Stimulated activated CD8-positive, alpha-beta memory T cell treated with anti-CD3 and anti-CD28 coated beads, Interleukin-2, amount 100 ng/mL, for 1 hour (primary cell): ENCODE results near the gene SENP1.
"Not testable (repeated sequence)": the region's sequence is repeated elsewhere in the genome, so short reads cannot be mapped to it uniquely, and the experiment has no call there.

Experiments
- DNase-seq, 2 donors: peaks; one replicate each; pipeline ENCODE4 v3.0.0-alpha.2; 2020; ENCODE audit warnings: low read depth in 2 of 2

Gene SENP1

GRCh38 chr12:48105867-48106680, at the start of gene SENP1:
Gene SENP1 (minus strand): TSS chr12:48106079. CDS start chr12:48101472, 4,607 bp downstream.
- DNase-seq: peak; percentile 81 to 83

- no peak for DNase-seq
Observed at GRCh38 chr12:48151103-48151771, 45.4 kb upstream of the SENP1 start.

DNA sequence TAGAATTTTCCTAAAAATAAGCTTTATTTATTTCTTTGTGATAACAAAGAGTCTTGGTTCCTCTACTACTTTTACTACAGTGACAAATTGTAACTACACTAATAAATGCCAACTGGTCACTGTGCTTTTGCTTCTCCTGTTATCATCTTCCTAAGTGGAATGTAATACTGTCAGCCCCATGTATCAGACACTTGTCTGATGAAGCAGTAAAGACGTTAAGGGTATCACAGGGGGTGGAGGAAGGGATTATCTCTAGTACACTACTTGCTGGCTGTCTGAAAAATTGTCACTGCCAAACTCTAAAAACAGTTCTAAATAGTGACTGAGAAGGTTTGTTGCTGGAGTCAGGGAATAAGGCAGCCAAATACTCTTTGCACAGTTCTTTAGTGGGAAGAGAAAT, 40.1 kb upstream of the SENP1 start:
- no peak for DNase-seq

DNA sequence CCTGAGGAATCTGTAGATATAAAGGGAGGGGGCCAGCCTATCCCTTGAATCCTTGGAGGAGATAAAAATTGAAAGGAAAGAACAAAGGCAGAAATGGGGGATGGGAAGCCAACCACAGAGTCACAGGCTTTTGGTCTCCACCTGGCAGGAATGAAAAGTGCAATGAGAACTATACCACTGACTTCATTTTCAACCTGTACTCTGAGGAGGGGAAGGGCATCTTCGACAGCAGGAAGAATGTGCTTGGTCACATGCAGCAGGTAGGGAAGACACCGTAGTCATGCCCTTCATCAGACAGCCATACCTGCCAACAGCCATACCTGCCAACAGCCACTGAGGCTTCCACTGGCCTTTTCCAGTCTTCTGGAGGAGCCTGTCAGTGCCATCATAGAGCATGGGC, 38.0 kb upstream of the SENP1 start:
- DNase-seq: no peak

DNA sequence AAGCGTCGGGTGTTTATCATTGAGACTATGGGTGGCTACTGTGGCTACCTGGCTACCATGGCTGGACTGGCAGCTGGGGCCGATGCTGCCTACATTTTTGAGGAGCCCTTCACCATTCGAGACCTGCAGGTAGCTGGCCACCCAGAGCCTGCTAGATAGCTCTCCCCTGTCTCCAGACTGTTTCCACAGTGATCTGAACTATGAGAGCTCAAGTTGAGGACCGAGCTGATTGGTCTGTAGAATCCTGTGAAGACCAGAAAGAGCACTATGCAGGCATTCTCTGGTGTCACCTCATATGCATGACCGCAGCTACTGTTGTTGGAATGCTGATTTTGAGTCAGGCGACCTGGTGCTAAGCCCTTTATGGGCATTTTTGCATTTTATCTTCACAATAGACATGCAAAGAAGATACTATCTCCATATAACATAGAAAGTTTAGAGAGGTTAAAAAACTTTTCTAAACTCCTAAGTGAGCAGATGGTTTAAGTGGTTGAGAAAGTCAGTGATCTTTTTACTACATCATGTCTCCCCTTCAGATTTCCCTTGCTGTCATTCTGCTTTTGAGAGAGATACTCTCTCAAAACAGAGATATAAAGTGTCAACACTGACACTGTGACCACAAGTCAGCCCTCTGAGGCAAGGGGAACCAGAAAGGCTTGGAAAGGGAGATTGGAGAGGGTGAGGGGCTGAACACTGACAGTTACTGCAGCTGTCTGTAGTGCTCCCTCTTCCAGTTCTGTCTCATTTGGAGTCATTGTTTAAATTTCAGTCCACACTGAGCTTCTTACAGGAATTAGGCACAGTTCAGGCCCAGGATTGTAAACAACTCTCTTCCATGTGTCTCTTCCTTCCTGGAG, 37.2 kb upstream of the SENP1 start:
- no peak for DNase-seq

GRCh38 chr12:48135027-48135426, 29.1 kb upstream of the SENP1 start:
- DNase-seq: no peak

GRCh38 chr12:48132826-48133225, 26.9 kb upstream of the SENP1 start:
- no peak for DNase-seq

- no peak for DNase-seq
Observed at GRCh38 chr12:48131517-48131916, 25.6 kb upstream of the SENP1 start.

GRCh38 chr12:48129376-48129775, 23.5 kb upstream of the SENP1 start:
- DNase-seq: no peak

DNA sequence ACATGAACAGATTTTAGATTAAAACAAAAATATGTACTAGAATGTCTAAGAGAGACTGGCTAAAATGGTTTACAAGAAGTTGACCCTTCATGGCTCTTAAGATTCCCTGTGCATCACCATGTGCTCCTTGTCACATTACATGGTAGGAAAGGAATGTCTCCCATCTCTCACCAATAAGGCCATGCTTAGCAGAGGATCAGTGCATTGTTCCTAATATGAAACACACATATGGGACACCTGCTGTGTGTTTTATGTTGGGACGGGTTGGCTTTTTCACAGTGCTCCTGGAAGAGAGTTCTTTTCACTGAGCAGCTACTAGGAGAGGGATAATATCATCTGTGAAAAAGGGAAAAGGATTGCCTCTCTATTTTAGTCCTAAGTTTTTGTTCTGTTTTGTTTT, 22.9 kb upstream of the SENP1 start:
- no peak for DNase-seq

DNA sequence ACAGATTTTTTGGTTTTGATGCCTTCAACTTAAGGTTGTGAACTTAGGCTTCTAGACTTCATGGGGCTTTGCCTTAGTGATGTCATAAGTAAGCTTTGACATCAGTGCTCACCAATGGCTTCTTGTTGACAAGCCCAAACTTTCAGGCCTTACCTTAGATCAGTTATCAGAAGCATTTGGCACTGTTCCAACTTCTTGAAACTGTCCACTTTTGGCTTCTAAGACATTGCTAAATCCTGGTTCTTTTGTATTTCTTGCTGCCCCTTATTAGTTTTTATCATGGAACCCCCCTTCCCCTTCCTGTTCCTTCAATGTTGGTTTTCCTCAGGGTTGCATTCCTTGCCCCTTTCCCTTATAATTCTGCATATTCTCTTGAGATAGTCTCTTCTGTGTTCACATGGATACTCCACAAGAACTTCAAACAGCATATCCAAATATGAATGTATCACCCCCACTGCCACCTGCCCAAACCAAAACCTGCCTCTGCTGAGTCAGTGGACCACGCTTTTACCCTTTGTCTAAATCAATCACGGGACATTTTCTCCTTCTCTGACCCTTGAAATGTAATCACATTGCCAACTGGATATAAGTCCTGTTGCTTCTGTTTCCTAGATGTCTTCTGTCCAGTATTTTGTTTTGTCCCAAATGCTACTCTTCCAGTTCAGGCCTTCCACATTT, 21.2 kb upstream of the SENP1 start:
- DNase-seq: no peak

- DNase-seq: no peak
Observed at GRCh38 chr12:48125985-48126384, 20.1 kb upstream of the SENP1 start.

DNA sequence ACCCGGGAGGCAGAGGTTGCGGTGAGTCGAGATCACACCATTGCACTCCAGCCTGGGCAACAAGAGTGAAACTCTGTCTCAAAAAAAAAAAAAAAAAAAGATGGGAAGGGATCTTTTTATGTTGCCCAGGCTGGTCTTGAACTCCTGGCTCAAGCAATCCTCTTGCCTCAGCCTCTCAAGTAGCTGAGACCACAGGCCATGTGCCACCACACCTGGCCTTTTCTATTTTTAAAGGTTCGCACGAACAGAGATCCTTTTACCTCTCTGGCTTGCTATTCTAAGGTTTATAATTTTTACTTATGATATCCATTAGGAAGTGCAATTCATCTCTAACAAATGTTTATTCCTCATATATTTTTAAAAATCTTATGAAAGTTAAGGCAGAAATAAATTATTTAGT, 19.7 kb upstream of the SENP1 start:
- DNase-seq: not testable (repeated sequence)

DNA sequence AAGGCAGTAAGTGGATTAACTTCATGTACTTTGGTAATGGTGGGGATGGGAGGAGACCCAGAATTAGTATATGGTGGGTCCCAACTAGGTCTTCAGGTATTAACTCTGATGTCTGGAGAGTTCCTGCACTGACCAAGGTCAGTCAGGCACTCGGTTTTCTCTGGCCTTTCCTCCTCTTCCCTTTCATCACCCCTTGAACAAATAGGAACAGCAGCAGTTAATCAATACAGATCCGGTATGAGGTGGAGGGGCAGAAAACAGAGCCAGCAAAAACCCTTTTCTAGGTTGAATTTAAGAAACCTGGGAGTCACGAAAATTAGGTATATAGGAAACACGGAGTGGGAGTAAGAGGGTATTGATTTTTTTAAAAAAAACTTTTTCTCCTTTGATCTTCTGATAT, 17.3 kb upstream of the SENP1 start:
- no peak for DNase-seq

DNA sequence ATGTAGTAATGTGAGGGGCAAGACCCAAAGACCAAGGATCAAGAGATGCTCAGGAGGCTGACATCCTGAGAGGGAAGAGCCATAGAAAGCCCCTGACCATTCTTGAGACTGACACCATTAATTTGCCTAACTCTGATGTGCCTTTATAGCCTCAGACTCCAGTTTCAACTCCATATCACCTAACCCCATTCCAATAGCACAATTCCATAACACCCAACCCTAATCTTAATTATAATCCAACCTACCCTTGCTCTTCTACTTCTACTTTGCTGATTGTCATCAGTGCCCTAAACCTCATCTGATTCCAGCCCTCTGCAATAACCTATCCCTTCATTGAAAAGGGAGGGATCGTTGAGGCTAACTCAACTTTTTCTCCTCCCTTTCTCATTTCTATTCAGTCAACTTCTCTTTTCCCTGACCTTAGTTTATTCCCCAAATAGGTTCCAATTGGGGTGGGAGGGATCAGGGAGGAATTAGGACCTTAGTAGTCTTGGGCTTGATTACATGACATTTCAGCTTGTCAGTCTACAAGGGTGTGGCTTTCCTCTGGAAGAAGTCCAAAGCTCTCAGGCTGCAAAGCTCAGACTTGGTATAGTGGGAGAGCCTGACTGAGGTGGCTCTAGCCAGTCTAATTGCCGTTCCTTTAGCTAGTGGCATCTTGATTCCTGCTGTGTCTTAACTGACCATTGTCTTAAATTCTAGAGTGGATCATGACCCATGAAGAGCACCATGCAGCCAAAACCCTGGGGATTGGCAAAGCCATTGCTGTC, 16.4 kb upstream of the SENP1 start:
- DNase-seq: no peak

DNA sequence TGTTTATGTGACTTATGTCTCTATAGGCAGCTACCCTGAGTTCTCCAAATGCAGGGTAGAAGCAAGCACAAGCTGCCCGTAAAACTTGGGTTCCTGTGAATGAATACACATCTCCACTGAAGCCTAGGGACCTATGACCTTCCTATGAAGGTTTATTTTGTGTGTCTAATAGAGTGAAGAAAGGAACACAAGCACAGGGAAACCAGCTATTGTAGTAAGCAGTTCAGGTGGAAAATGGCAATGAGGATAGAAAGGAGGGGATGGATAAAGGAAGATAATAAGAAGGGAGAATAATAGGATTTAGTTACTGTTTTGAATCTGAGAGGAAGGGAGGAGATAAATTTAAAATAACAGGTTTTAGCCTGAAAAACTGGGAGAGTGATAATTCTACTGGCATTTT, 15.6 kb upstream of the SENP1 start:
- no peak for DNase-seq

- DNase-seq: no peak
Observed at GRCh38 chr12:48119834-48120195, 13.9 kb upstream of the SENP1 start.

- DNase-seq: peak in 1 of 2 donors; percentile 16
Observed at GRCh38 chr12:48119078-48119833, 13.4 kb upstream of the SENP1 start, which contains the start of gene PFKM. Gene PFKM (plus strand): TSS chr12:48119364. CDS start chr12:48122775, 3,411 bp downstream.

GRCh38 chr12:48118284-48118871, 12.5 kb upstream of the SENP1 start:
- no peak for DNase-seq

DNA sequence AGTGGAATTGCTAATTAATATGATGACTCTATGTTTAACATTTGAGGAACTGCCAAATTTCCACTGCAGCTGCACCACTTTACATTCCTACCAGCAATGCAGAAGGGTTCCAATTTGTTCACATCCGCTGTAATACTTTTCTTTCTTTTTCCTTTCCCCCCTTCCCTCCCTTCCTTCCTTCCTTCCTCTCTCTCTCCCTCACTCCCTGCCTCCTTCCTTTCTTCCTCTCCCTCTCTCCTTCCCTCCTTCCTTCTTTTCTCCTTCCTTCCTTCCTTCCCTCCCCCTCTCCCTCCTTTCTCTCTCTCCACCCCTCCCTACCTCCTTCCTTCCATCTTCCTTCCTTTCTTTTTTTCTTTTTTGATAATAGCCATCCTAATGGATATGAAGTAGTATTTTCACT, 10.1 kb upstream of the SENP1 start:
- DNase-seq: no peak
